ENCODE data around the gene TEKT3.
A peak's percentile ranks its signal among the peaks of the same experiment; 100 is the strongest.

Gene TEKT3

GRCh38 chr17:15289285-15290183, 51.9 kb downstream of the TEKT3 start:
- TF ChIP-seq, protein P1, sequence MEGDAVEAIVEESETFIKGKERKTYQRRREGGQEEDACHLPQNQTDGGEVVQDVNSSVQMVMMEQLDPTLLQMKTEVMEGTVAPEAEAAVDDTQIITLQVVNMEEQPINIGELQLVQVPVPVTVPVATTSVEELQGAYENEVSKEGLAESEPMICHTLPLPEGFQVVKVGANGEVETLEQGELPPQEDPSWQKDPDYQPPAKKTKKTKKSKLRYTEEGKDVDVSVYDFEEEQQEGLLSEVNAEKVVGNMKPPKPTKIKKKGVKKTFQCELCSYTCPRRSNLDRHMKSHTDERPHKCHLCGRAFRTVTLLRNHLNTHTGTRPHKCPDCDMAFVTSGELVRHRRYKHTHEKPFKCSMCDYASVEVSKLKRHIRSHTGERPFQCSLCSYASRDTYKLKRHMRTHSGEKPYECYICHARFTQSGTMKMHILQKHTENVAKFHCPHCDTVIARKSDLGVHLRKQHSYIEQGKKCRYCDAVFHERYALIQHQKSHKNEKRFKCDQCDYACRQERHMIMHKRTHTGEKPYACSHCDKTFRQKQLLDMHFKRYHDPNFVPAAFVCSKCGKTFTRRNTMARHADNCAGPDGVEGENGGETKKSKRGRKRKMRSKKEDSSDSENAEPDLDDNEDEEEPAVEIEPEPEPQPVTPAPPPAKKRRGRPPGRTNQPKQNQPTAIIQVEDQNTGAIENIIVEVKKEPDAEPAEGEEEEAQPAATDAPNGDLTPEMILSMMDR (IDR thresholded peaks at IDR 0.05; ENCODE audit: insufficient read depth, low read depth, low read length, missing control alignments): no peak
- H3K4me3 ChIP-seq (ENCODE audit: low read length): no peak overlapping the region
- peak; percentile 37 for DNase-seq (ENCODE audit: low read depth)

GRCh38 chr17:15288859-15289258, 52.5 kb downstream of the TEKT3 start:
- no peak for DNase-seq (ENCODE audit: low read depth)
- TF ChIP-seq, protein P1 (IDR thresholded peaks at IDR 0.05; ENCODE audit: insufficient read depth, low read depth, low read length, missing control alignments): no peak
- no peak overlapping the region for H3K4me3 ChIP-seq (ENCODE audit: low read length)

DNA sequence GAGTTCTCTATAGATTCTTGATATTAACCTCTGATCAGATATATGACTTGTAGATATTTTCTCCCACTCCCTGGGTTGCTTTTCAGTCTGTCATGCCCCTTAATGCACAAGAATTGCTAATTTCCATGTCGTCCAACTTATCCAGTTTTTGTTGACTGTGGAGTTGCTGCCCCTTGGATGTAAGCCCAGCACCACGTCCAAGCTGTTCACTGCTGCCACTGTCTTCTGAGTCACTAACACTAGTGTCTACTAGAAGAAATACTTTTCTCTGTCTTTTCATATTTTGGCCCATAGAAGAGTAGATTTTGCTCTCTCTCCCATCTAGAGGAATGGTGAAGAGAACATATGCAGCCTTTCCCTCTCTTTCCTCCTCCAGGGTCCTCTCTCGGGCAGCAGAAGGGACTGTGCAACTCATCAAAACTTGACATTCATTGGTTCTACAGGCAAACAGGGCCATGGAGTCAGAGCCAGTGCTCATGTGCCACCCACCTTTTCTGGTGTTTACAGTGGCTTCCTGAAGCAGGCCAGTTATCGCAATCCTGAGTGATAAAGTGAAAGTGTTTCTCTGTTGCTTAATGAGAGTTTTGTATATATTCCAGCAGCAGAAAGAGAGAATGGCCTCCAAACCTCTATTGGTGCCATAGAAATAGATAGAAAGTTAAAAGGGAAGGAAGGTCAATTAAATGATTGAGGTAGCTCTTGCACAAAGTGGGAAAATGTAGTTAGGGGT, 53.7 kb downstream of the TEKT3 start:
- no peak for DNase-seq (ENCODE audit: low read depth)
- TF ChIP-seq, protein P1 (IDR thresholded peaks at IDR 0.05; ENCODE audit: insufficient read depth, low read depth, low read length, missing control alignments): no peak
- no peak overlapping the region for H3K4me3 ChIP-seq (ENCODE audit: low read length)

- TF ChIP-seq, protein P1 (IDR thresholded peaks at IDR 0.05; ENCODE audit: insufficient read depth, low read depth, low read length, missing control alignments): no peak
- no peak overlapping the region for H3K4me3 ChIP-seq (ENCODE audit: low read length)
- DNase-seq (ENCODE audit: low read depth): no peak
Measured at GRCh38 chr17:15285466-15285865, 55.9 kb downstream of the TEKT3 start.

DNA sequence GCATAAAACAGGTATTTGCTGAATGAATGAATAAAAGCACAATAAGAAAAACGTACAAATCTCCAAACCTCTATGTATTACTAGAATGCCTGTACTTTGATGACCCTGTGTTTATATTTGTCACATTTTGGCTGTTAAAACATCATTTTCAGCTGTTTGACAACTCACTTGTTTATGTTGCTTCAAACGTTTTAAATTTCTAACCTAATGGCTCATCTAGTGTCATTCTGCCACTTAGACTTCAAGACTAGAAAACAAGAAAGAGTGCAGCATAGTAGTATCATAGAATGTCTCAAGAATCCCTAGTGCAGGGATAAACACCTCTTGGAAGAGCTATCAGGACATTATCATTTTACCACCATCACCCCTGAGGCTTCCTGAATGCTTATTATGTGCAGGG, 56.9 kb downstream of the TEKT3 start:
- no peak overlapping the region for H3K4me3 ChIP-seq (ENCODE audit: low read length)
- DNase-seq (ENCODE audit: low read depth): no peak

DNA sequence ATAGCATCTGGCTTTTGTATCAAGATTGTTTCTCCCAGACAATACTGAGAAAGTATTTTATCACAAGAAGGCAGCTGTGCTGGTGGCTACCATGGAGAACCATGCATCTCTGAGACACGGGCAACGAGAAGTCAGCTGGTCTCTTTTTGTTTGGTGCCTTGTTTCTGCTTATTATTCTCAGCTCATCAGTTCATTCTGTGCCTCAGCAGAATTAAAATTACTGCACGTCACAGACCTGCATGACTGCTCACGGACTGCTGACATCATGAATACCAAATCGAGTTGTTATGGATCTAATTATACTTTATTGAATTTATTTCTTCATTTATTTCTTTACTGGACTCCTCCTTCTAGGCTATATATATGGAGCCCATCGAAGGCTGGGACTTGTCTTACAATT, 57.3 kb downstream of the TEKT3 start:
- TF ChIP-seq, protein P1 (IDR thresholded peaks at IDR 0.05; ENCODE audit: insufficient read depth, low read depth, low read length, missing control alignments): no peak
- no peak for DNase-seq (ENCODE audit: low read depth)
- H3K4me3 ChIP-seq (ENCODE audit: low read length): no peak overlapping the region

More for the DNA sequence above, 56.9 kb downstream of the TEKT3 start:
- TF ChIP-seq, protein P1 (IDR thresholded peaks at IDR 0.05; ENCODE audit: insufficient read depth, low read depth, low read length, missing control alignments): no peak

Data from epithelial cell of esophagus (primary cell).